GM19463 (cell line): ENCODE data around the gene MVB12B.
"Not testable (repeated sequence)": the region's sequence is repeated elsewhere in the genome, so short reads cannot be mapped to it uniquely, and the experiment has no call there.

ENCODE experiments used
- ATAC-seq: cut with Tn5 transposase; IDR thresholded peaks from one replicate; pipeline ENCODE4 v1.9.1; 2021; ENCODE audit warnings: mild to moderate bottlenecking, moderate library complexity; ENCODE audit not compliant: unreplicated experiment

Gene MVB12B, protein sequence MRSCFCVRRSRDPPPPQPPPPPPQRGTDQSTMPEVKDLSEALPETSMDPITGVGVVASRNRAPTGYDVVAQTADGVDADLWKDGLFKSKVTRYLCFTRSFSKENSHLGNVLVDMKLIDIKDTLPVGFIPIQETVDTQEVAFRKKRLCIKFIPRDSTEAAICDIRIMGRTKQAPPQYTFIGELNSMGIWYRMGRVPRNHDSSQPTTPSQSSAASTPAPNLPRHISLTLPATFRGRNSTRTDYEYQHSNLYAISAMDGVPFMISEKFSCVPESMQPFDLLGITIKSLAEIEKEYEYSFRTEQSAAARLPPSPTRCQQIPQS

DNA sequence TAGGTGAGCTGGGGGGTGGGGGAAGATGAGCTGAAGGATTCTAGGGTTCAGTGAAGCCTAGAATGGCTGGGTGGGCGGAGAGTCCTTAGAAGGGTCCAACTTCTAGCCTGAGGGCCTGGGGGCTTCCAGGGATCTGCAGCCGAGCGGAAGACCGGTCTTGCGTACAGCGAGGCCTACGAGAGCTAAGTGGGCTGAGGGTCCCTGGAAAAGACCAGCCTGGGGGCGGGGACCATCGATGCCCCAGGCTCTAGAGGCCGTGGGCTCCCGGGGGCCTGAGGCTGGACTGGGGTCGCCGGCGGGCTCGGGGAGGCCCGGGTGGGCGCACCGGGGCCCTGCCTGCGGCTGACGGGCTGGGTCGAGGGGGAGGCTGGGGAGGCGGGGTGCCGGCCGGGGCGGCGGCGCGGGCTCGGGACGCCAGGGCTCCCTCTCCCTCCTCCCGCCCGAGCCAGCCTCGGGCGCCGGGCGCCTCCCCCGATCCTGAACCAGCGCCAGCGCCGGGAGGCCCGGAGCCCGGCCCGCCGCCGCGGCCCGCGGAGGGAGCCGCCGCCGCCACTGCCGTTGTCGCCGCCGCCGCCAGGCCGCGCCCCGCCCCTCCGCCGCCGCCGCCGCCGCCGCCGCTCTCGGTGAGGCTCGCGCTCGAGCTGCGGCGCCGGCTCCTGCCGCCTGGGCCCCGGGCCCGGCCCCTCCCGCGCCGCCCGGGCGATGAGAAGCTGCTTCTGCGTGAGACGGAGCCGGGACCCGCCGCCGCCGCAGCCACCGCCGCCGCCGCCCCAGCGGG lies at the start of gene MVB12B:
Gene MVB12B (plus strand): TSS at position 602 of the 778 bp plus-strand sequence. CDS start 101 bp downstream, at position 703.
- ATAC-seq = no peak

DNA sequence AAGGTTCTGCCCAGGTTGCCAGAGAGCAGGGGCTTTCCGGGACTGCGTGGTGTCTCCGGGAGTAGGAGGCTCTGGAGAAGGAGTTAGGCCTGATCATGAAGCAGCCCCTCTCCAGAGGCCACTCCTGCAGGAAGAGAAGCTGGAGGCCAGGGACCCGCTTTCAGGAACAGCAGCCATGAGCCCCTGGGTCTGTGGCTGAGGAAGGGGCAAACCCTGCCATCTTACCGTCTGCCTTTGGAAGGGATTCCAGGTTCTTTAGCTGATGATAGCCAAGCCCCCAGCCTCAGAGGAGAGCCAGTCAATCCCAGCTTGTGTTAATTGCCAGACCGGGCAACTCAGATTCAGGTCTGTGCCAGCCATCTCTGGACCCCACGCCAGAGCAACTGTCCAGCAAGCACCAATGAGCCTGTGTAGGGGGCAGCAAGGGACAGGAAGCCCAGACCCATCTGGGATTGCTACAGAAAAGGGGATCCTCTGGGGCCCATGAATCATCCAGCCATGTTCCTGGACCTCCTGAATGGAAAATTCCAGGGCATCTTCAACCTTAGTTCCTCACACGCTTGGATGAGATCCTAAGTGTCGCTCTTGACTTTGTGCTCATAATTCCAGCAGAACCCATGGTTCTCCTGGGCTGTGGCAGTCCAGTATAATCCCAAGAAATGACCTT lies 42.7 kb upstream of the MVB12B start:
- ATAC-seq = no peak

DNA sequence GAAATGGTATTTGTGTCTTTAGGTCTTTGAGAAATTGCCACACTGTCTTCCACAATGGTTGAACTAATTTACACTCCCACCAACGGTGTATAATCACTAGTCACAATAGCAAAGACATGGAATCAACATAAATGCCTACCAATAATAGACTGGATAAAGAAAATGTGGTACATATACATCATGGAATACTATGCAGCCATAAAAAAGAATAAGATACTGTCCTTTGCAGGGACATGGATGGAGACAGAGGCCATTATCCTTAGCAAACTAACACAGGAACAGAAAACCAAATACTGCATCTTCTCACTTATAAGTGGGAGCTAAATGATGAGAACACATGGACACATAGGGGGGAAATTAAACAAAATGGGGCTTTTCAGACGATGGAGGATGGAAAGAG lies 41.0 kb upstream of the MVB12B start:
- ATAC-seq = not testable (repeated sequence)

DNA sequence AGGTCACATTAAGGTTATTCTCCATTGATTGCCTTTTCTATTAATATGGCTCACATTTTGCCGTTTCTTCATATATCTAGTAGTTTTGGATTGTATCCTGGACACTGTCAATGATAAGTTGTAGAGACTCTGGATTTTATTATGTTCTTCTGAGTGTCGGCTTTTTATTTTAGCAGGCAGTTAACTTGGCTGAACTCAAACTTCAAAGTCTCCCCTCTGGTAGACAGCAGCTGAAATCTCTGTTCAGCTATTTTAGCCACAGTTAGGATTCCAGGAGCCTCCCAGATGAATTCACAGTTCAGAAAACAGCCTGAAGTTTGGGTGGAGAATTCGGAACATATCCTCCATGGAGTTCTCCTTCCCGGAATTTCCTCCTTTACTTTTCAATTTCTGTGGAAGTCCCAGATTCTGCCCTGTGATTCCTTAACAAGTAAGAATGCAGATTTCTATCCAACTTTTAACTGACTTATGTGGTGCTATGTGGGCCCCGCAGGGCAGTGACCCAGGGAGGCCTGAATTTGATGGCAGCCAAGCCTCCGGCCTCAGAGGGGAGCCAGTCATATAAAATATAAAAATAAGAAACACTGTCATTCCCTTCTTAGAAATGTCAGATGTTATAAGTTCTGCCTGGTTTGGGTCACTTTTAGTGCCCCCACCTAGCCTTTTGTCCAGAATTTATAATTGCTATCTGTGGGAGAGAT lies 39.3 kb upstream of the MVB12B start:
- ATAC-seq = no peak

DNA sequence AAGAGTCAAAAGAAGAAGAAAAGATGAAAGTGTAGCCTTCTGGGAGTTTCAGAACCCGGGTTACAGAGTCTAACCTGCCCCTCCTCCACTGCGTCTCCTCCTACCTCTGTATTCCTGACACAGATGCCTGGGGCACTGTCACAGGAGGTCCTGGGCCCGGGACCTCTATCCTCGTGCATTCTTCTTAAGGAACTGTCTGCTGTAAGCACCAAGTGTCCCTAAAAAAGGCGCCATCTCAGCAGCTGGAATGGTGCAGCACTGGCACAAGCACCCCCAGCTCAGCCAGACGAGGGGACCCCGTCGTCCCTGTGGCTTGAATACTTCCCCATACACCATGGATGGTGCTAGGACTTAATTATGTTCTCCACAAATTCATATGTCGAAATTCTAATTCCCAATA lies 35.8 kb upstream of the MVB12B start:
- ATAC-seq = no peak

DNA sequence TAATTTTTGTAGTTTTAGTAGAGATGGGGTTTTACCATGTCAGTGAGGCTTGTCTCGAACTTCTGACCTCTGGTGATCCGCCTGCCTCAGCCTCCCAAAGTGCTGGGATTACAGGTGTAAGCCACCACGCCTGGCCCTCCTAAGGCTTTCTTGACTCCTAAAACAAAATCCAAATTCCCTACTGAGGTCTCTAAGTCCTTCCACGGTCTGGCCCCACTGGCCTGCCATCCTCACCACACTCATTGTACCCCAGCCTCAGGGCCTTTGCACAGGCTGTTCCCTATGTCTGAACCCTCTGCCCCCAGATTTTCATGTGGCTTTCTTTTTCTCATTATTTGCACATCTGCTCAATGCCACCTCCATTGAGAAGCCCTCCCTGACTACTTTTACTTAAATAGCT lies 34.7 kb upstream of the MVB12B start:
- ATAC-seq = no peak

DNA sequence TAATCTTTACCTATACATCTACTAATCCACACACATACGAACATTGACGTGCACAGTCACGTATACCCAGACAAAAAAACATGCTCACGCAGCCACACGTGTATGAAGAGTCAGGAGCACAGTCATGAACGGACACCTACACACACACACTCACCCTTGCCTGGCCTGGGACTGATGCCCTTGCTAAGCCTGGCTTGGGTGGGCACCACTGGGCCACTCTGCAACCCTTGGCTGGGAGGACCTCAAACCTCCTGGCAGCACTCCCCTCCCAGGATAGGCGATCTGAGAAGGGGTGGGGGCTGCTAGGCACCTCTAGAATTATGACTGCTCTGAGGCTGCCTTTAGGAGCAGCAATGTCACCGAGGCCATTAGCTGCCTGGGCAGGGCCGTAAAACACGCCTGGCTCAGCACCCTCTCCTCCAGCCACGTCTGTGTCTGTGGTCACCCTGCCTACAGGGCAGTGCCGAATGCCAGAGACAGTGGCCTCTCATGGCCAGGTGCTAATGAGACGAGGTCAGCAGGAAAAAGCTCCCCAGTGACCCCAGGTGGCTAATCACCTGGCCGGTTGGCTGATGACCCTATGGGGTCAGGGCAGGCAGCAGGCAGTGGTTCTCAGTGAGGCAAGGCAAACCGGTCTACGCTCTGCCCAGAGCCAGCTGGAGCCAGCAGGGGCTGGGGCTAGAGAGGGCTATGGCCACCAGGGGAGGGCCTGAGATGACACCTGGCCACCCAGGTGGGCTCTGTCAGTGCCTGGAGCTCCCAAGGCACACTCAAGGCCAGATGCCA lies 33.7 kb upstream of the MVB12B start:
- ATAC-seq = no peak

DNA sequence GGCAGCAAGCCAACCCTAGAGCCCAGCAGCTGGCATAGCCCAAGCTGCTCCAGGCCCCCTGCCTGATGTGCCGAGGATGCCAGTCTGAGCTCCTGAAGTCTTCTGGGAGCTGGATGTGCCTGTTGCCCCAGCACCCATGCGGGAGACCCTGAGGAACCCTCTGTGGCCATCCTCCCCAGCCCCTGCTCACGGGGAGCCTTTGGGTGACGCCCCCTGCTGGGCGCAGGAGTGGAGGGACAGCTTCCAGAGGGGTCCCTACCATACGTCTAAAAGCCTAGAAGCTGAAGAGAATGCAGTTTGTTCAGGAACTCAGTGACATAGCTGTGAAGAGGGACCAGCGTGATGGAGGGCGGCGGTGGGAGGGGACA lies 33.1 kb upstream of the MVB12B start:
- no peak for ATAC-seq

DNA sequence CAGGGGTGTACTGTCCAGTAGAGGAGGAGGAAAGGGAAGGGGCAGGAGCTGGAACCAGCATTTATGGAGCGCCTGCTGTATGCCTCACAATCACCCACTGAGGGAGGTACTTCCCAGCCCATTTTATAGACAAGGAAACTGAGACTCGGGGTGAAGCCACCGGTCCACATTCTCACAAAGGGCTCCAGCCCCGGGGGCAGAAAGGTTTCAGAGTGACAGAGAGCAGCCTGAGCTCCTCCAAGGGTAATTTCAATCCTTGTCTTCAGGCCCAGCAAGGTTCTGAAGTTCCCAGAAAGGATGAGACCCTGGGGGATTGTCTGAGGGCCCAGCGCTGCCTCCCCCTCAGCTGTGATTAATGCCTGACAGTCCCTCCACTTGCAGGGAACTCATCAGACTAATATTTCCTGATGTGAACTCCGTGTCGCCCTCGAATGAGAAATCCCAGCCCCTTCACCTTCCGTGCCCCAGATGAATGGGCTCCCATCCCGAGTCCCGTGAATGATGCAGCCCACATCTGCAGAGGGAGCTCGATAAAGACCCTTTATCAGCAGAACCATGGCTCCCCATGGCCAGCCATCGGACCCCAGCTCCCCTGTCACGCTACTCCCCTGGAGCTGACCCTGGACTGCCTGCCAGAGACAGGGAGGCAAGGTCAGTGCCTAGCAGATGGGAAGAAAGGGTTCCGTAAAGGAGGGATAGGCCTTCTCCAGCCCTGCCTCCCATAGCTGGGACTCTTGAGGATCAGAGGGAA lies 32.1 kb upstream of the MVB12B start:
- no peak for ATAC-seq

DNA sequence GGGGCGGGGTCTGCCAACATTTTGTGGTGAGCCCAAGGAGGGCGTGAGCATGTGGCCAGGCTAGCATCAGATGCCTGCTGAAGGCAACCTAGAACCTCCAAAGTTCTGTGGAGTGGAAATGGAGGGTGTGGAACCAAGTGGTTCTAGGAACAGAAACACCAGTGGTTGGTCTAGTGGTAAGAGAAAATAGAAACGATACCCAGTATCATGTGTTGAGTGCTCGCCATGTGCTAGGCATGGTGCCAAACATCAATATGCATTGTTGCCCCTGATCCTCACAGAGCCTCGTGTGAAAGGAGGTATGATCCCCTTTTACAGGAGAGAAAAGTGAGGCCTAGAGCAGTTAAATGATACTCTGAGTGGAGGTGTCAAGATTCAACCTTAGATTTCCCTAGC lies 31.5 kb upstream of the MVB12B start:
- no peak for ATAC-seq

DNA sequence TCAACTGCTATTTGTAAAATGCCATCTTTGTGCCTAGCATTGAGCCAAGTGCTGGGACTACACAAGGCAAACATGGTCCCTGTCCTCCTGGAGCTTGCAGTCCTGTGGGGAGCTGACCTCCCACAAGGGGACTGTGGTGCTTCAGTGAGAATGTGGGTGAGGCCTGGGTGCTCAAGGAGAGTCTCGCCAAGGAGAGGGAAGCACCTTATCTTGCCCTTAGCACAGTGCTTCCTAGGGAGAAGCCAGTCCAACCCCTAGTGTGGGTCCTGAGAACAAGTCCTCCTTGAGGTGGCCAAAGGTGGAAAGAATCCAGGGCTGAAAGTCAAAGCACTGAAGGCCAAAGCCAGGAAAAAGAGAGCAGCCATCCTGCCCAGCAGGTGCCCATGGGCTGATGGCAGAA lies 31.1 kb upstream of the MVB12B start:
- no peak for ATAC-seq

DNA sequence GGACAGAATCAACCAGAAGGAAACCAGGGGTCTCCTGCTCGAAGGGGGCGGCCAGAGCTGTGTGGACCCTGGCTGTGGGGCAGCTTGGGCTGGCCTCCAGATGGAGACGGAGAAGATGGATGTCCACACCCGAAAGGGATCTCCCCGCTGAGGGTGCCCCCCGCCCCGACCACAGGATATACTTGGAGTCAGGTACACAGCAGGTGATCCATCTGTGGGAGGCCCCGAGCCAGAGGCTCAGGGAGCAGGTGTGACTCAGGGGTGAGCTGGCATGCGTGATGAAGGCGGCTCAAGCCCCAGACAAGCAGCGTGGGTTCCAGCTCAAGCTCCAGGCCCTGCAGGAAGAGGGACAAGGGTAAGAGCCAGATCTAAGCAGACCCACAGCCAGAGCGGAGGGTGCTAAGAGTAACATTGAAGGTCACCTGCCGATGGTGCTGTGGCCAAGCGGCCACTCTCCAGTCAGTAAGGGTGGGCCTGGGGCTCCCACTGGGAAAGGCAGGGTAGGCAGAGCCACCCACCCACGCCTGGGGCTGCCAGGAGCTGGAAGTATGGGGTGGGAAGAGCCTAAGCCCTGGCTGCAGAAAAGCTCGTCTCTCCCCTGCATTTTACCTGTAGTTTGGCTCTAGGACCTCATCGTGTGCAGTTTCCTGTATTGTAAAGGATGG lies 30.6 kb upstream of the MVB12B start:
- ATAC-seq = no peak

DNA sequence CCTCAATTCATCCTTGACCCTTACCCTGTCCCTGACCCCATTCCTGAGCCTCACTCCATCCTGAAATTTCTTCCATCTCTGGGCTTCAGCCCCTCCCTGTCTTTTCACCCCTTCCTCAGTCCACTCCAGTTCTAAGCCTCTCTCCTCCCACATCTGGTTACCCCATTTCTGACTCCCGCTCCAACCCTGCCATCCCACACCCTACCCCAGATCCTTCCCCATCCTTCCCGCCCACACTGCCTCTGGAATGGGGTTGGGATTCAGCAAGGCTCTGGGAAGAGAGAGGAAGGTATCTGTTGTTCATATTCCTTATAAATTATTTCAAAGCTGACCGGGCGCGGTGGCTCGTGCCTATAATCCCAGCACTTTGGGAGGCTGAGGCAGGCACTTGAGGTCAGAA lies 29.9 kb upstream of the MVB12B start:
- no peak for ATAC-seq

DNA sequence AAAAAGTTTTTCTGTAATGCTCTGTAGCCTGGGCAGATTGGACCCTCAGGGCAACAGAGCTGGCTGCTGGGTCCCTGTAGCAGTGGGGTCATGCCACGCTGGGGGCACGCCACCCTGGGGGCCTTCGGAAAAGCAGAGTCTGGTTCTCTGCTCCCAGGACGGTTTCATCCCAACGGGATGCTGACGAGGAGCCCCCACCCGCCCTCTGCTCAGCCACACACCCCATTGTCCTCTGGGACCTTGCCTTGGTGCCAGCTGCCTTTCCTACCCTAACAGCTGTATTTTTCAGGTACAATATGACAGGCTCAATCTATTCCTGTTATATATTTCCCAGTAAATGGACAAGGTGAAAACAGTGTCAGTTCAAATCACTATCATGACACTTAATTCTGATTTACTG lies 29.0 kb upstream of the MVB12B start:
- ATAC-seq = no peak

DNA sequence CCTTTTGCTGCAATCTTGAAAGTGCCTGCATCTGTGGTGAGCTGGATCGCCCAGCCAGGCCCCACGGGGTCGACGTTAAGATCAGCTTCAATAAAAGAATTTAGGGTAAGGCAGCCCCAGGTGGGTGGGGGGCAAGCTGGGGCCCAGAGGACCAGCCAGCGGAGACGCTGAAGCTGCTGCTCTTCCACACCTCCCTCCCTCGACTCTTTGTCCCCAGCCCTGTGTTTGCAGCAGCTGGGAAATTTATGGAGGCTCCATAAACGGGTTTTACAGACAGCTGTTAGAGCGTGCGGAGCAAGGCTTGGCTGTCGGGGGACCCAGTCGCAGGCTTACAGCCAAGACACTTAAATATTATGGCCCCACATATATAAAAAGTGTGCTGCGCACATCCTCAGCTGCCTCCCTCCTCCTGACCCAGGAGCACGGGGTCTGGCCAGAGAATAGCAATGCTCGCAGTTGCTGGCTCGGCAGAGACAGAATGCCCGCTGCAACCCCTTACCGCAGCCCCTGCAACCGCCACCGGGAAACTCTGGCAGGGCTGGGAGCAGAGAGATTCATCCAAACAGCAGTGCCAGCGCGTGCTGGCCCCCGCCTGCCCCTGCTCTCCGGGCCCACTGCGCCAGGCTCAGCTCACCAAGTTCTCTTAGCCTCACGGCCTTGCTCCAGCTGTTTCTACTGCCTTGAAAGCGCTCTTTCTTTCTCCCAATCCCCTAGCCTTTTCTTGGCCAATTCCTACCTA lies 28.4 kb upstream of the MVB12B start:
- ATAC-seq = no peak

DNA sequence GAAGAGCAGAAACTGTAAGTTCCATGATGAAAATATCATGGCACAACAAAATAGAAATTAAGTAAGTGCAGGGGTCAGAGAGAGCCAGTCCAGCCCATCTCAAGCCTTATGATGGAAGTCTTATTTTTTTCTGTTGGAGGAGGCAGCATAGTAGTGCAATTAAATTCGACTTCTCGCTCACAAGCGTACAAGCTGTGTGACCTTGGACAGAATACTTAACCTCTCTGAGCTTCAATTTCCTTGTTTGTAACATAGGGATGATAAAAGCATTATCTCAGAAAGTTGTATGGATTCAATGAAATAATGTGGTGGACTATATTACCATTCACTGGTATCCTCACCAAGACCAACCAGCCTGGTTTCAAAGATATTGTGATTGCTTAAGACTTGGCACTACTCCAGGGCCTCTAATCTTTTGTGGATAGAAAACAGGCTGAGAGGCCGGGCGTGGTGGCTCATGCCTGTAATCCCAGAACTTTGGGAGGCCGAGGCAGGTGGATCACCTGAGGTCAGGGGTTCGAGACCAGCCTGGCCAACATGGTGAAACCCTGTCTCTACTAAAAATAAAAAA lies 26.8 kb upstream of the MVB12B start:
- no peak for ATAC-seq

DNA sequence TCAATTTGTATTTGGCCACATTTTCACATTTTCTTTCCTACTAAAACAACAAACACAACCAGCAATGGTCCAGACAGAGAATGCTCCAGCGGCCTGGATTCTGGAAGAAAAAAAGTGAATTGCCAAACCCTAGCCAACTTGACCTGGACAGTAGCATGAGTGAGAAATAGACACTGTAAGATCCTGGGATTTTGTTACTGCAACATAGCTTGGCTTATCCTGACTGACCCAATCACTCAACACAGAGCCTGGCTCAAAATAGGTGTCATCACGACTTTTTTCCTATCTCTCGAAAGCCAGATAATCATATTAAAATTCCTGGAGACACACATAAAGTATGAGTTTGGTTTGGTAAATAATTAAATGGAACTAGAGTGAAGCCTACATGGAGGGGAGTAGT lies 25.4 kb upstream of the MVB12B start:
- ATAC-seq = no peak

DNA sequence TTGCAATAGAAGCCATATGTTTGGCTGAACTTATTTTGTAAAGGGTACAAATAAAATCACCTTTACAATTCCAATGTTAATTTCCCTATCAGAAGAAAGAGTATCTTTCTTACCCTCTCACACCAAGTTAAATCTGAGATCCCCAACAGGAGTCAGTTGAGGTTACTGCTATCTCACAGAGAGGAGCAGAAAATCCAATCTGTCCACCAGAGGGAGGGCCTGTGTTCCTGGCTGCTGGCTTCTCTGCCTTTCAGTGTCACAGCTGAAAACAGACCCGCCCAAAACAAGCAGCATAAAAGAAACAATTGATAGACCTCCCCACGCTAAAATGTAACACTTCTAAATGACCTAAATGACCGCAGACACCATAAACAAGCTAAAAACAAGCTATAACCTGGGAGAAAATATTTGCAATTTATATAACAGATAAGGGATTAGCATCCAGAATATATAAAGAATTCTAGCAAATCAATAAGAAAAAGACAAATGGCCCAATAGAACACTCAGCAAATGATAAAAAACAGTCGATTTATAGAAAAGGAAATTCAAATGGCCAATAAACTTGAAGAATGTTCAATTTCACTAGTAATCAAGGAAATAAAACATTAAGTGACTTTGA lies 24.5 kb upstream of the MVB12B start:
- no peak for ATAC-seq
